Measurements from ENCODE around the gene PDSS1. TPM values are rescaled to one million over a fixed set of nuclear protein-coding genes. Genes with fewer than 3 reads are reported as not detected.

Gene PDSS1
- total and polyA plus RNA-seq, 3 experiments from 2014 or later: 3.0 to 34.7 (median 32.0) TPM

GRCh38 chr10:26743091-26743490 is 45.6 kb downstream of the PDSS1 start:
- peak overlapping the region in 3 of 8 donors; percentile 23 to 86 (median 28) for H3K27ac Mint-ChIP-seq

GRCh38 chr10:26743841-26744240 is 46.3 kb downstream of the PDSS1 start:
- POLR2A ChIA-PET: no interaction called here
- H3K36me3 ChIP-seq (ENCODE audit: insufficient read depth, low read length): no peaks in the 10 kb centered on the region
- H3K36me3 Mint-ChIP-seq: peaks cover 5 to 61% (median 14%) of the 10 kb centered on the region in 3 donors

More at GRCh38 chr10:26743091-26743490, 45.6 kb downstream of the PDSS1 start:
- Histone ChIP-seq H3K36me3 (ENCODE audit: insufficient read depth, low read length) (no peaks in the 10 kb centered on the region), H3K9me3 (ENCODE audit: low read length) (no peaks in the 10 kb centered on the region), H3K4me3 (ENCODE audit: low read length) (no peak overlapping the region), H3K27ac (ENCODE audit: low read depth, low read length) (no peak overlapping the region), H3K4me1 (ENCODE audit: insufficient read depth, low read length) (no peaks in the 10 kb centered on the region), H3K27me3 (ENCODE audit: insufficient read depth, low read length, poor library complexity, severe bottlenecking) (no peaks in the 10 kb centered on the region)
- peaks cover 0 to 2% of the 10 kb centered on the region in 2 donors for H3K27me3 Mint-ChIP-seq
- peaks cover 5 to 57% (median 14%) of the 10 kb centered on the region in 3 donors for H3K36me3 Mint-ChIP-seq
- no peaks in the 10 kb centered on the region for H3K9me3 Mint-ChIP-seq
- peaks cover 3 to 18% (median 12%) of the 10 kb centered on the region in 3 donors for H3K4me1 Mint-ChIP-seq
- H3K4me3 Mint-ChIP-seq: no peak overlapping the region
- ChIA-PET CTCF (interaction anchor here (1.6 kb wide), 1 partner anchor 139 kb away, joined by 4 read pairs; no protein-coding TSS in a partner anchor), POLR2A (no interaction called here)
- no peak for DNase-seq

DNA sequence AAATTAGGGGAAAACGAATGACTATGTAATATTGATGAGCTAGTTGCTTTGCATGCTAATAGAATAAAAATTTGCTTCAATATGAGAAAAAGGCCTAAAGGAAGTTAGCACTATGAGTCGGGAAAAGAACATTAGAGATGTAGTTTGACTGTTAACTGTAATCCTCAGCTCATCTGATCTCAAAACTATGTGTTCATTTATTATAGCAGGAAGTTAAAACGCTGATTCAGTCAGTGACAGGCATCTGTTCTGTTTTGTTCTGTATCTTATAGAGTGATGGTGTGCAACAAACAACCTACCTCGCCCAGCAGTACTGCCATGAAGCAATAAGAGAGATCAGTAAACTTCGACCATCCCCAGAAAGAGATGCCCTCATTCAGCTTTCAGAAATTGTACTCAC is 48.6 kb downstream of the PDSS1 start:
- Mint-ChIP-seq H3K9me3 (no peaks in the 10 kb centered on the region), H3K27ac (peak overlapping the region in 4 of 8 donors; percentile 3 to 8 (median 6)), H3K4me1 (peaks cover 0 to 6% (median 0%) of the 10 kb centered on the region in 3 donors), H3K4me3 (no peak overlapping the region), H3K36me3 (peaks cover 5 to 65% (median 16%) of the 10 kb centered on the region in 3 donors), H3K27me3 (no peaks in the 10 kb centered on the region)
- ChIA-PET POLR2A (no interaction called here), CTCF (no interaction called here)
- Histone ChIP-seq H3K4me1 (ENCODE audit: insufficient read depth, low read length) (no peaks in the 10 kb centered on the region), H3K9me3 (ENCODE audit: low read length) (no peaks in the 10 kb centered on the region), H3K4me3 (ENCODE audit: low read length) (no peak overlapping the region), H3K36me3 (ENCODE audit: insufficient read depth, low read length) (no peaks in the 10 kb centered on the region), H3K27me3 (ENCODE audit: insufficient read depth, low read length, poor library complexity, severe bottlenecking) (no peaks in the 10 kb centered on the region), H3K27ac (ENCODE audit: low read depth, low read length) (no peak overlapping the region)
- no peak for DNase-seq

More at GRCh38 chr10:26743841-26744240, 46.3 kb downstream of the PDSS1 start:
- Mint-ChIP-seq H3K9me3 (no peaks in the 10 kb centered on the region), H3K27ac (peak overlapping the region in 4 of 8 donors; percentile 17 to 47 (median 38)), H3K4me1 (peaks cover 3 to 18% (median 8%) of the 10 kb centered on the region in 3 donors), H3K27me3 (peaks cover 0 to 2% of the 10 kb centered on the region in 2 donors), H3K4me3 (no peak overlapping the region)
- CTCF ChIA-PET: interaction anchor here (1.6 kb wide), 1 partner anchor 138 kb away, joined by 4 read pairs; no protein-coding TSS in a partner anchor
- no peak for DNase-seq
- Histone ChIP-seq H3K9me3 (ENCODE audit: low read length) (no peaks in the 10 kb centered on the region), H3K27ac (ENCODE audit: low read depth, low read length) (no peak overlapping the region), H3K27me3 (ENCODE audit: insufficient read depth, low read length, poor library complexity, severe bottlenecking) (no peaks in the 10 kb centered on the region), H3K4me1 (ENCODE audit: insufficient read depth, low read length) (no peaks in the 10 kb centered on the region), H3K4me3 (ENCODE audit: low read length) (no peak overlapping the region)

- no peaks in the 10 kb centered on the region for H3K9me3 Mint-ChIP-seq
- peaks cover 0 to 1% of the 10 kb centered on the region in 2 donors for H3K27me3 Mint-ChIP-seq
- no peaks in the 10 kb centered on the region for H3K9me3 ChIP-seq (ENCODE audit: low read length)
- no peak overlapping the region for H3K27ac ChIP-seq (ENCODE audit: low read depth, low read length)
- DNase-seq: no peak
- CTCF ChIA-PET: no interaction called here
- no peaks in the 10 kb centered on the region for H3K27me3 ChIP-seq (ENCODE audit: insufficient read depth, low read length, poor library complexity, severe bottlenecking)
- H3K4me1 ChIP-seq (ENCODE audit: insufficient read depth, low read length): no peaks in the 10 kb centered on the region
- H3K4me3 Mint-ChIP-seq: no peak overlapping the region
- peak overlapping the region in 2 of 8 donors; percentile 17 to 25 for H3K27ac Mint-ChIP-seq
- no peak overlapping the region for H3K4me3 ChIP-seq (ENCODE audit: low read length)
- peaks cover 4 to 59% (median 13%) of the 10 kb centered on the region in 3 donors for H3K36me3 Mint-ChIP-seq
- POLR2A ChIA-PET: no interaction called here
- H3K36me3 ChIP-seq (ENCODE audit: insufficient read depth, low read length): peaks cover 5% of the 10 kb centered on the region
- H3K4me1 Mint-ChIP-seq: peaks cover 4 to 25% (median 8%) of the 10 kb centered on the region in 3 donors
Observed at GRCh38 chr10:26755443-26755903, 58.0 kb downstream of the PDSS1 start.

- peaks cover 7 to 26% (median 11%) of the 10 kb centered on the region in 3 donors for H3K4me1 Mint-ChIP-seq
- CTCF ChIA-PET: no interaction called here
- DNase-seq: no peak
- Histone ChIP-seq H3K27me3 (ENCODE audit: insufficient read depth, low read length, poor library complexity, severe bottlenecking) (no peaks in the 10 kb centered on the region), H3K9me3 (ENCODE audit: low read length) (no peaks in the 10 kb centered on the region), H3K27ac (ENCODE audit: low read depth, low read length) (no peak overlapping the region), H3K4me3 (ENCODE audit: low read length) (no peak overlapping the region), H3K36me3 (ENCODE audit: insufficient read depth, low read length) (peaks cover 5% of the 10 kb centered on the region), H3K4me1 (ENCODE audit: insufficient read depth, low read length) (no peaks in the 10 kb centered on the region)
- POLR2A ChIA-PET: no interaction called here
- H3K27ac Mint-ChIP-seq: peak overlapping the region in 2 of 8 donors; percentile 17 to 72
- H3K9me3 Mint-ChIP-seq: no peaks in the 10 kb centered on the region
- no peak overlapping the region for H3K4me3 Mint-ChIP-seq
- H3K36me3 Mint-ChIP-seq: peaks cover 0 to 59% (median 12%) of the 10 kb centered on the region in 3 donors
- H3K27me3 Mint-ChIP-seq: no peaks in the 10 kb centered on the region
Observed at GRCh38 chr10:26759008-26759407, 61.5 kb downstream of the PDSS1 start.

DNA sequence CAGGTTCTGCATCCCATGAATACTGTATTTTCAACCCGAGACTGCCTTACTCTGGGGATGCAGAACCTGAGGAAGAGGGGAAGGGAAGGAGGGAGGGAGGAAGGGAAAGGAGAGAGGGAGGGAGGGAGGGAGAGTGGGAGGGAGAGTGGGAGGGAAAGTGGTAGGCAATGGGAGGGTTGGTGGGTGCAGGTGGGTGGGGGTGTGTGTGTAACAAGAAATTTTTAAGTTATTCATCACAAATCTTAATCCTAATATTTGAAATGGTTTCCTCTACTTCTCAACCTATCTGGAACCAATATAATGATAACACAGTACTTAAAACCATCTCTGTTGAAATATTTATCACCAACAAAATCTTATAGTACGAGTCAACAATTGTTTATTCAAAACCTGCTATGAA is 68.0 kb downstream of the PDSS1 start:
- Mint-ChIP-seq H3K36me3 (peaks cover 7 to 72% (median 16%) of the 10 kb centered on the region in 3 donors), H3K27ac (peak overlapping the region in 3 of 8 donors; percentile 4 to 57 (median 36)), H3K4me1 (peaks cover 15 to 38% (median 21%) of the 10 kb centered on the region in 3 donors), H3K27me3 (no peaks in the 10 kb centered on the region), H3K4me3 (no peak overlapping the region), H3K9me3 (no peaks in the 10 kb centered on the region)
- no peaks in the 10 kb centered on the region for H3K36me3 ChIP-seq (ENCODE audit: insufficient read depth, low read length)
- no peaks in the 10 kb centered on the region for H3K9me3 ChIP-seq (ENCODE audit: low read length)
- H3K4me1 ChIP-seq (ENCODE audit: insufficient read depth, low read length): no peaks in the 10 kb centered on the region
- H3K27ac ChIP-seq (ENCODE audit: low read depth, low read length): no peak overlapping the region
- no peak overlapping the region for H3K4me3 ChIP-seq (ENCODE audit: low read length)
- no peak for DNase-seq
- ChIA-PET CTCF (no interaction called here), POLR2A (no interaction called here)
- H3K27me3 ChIP-seq (ENCODE audit: insufficient read depth, low read length, poor library complexity, severe bottlenecking): no peaks in the 10 kb centered on the region

DNA sequence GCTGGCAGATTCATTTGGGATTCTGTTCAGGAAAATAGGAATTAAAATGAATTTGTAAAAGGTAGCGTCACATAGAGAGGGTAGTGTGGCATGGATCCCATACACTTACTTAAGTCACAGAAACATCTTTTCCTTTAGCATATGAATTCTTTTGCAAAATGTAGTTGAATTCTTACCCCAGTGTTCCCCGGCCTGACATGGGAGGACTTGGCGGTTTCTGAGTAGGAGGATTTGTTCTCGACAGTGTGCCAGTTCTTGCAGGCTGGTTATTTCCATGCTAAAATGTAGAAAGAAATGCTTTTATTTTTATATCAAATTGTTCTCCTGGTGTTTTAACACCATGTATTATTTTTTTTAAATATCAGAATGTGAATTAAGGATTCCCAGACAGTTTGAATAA is 72.6 kb downstream of the PDSS1 start:
- H3K4me1 Mint-ChIP-seq: peaks cover 43 to 70% (median 60%) of the 10 kb centered on the region in 3 donors
- H3K27ac ChIP-seq (ENCODE audit: low read depth, low read length): no peak overlapping the region
- H3K9me3 Mint-ChIP-seq: no peaks in the 10 kb centered on the region
- H3K4me3 ChIP-seq (ENCODE audit: low read length): no peak overlapping the region
- H3K36me3 Mint-ChIP-seq: peaks cover 7 to 51% (median 14%) of the 10 kb centered on the region in 3 donors
- no peaks in the 10 kb centered on the region for H3K9me3 ChIP-seq (ENCODE audit: low read length)
- H3K27ac Mint-ChIP-seq: no peak overlapping the region
- H3K4me3 Mint-ChIP-seq: no peak overlapping the region
- ChIA-PET POLR2A (no interaction called here), CTCF (no interaction called here)
- DNase-seq: no peak
- no peaks in the 10 kb centered on the region for H3K36me3 ChIP-seq (ENCODE audit: insufficient read depth, low read length)
- H3K27me3 ChIP-seq (ENCODE audit: insufficient read depth, low read length, poor library complexity, severe bottlenecking): no peaks in the 10 kb centered on the region
- no peaks in the 10 kb centered on the region for H3K27me3 Mint-ChIP-seq
- H3K4me1 ChIP-seq (ENCODE audit: insufficient read depth, low read length): no peaks in the 10 kb centered on the region

DNA sequence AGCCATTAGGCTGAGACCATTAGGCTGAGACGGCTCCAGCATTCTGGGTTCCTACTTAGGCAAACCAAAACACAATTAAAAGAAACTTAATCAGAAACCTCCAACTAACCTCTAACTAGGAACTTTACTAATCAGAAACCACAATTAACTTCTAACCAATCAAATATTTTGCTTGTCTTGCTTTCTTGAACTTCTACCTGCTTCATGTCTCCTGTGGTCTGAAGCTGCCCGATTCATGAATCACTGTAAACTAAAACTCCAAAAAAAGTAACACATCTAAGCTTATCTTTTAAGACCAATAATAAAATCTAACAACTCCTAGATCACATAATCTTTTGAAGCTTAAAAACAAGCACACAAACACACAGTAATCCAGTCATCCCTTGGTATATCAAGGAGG is 76.1 kb downstream of the PDSS1 start:
- H3K36me3 ChIP-seq (ENCODE audit: insufficient read depth, low read length): no peaks in the 10 kb centered on the region
- H3K27ac ChIP-seq (ENCODE audit: low read depth, low read length): no peak overlapping the region
- H3K27me3 Mint-ChIP-seq: no peaks in the 10 kb centered on the region
- no peaks in the 10 kb centered on the region for H3K9me3 ChIP-seq (ENCODE audit: low read length)
- DNase-seq: no peak
- H3K27me3 ChIP-seq (ENCODE audit: insufficient read depth, low read length, poor library complexity, severe bottlenecking): no peaks in the 10 kb centered on the region
- H3K4me1 ChIP-seq (ENCODE audit: insufficient read depth, low read length): peaks cover 4% of the 10 kb centered on the region
- H3K4me3 Mint-ChIP-seq: no peak overlapping the region
- H3K9me3 Mint-ChIP-seq: no peaks in the 10 kb centered on the region
- H3K27ac Mint-ChIP-seq: peak overlapping the region in 4 of 8 donors; percentile 49 to 79 (median 65)
- peaks cover 0 to 37% (median 5%) of the 10 kb centered on the region in 3 donors for H3K36me3 Mint-ChIP-seq
- H3K4me1 Mint-ChIP-seq: peaks cover 67 to 89% (median 85%) of the 10 kb centered on the region in 3 donors
- CTCF ChIA-PET: no interaction called here
- POLR2A ChIA-PET: no interaction called here
- H3K4me3 ChIP-seq (ENCODE audit: low read length): no peak overlapping the region

Data from CD8-positive, alpha-beta memory T cell (primary cell).